ENCODE data around the gene MRPL12.

DNA sequence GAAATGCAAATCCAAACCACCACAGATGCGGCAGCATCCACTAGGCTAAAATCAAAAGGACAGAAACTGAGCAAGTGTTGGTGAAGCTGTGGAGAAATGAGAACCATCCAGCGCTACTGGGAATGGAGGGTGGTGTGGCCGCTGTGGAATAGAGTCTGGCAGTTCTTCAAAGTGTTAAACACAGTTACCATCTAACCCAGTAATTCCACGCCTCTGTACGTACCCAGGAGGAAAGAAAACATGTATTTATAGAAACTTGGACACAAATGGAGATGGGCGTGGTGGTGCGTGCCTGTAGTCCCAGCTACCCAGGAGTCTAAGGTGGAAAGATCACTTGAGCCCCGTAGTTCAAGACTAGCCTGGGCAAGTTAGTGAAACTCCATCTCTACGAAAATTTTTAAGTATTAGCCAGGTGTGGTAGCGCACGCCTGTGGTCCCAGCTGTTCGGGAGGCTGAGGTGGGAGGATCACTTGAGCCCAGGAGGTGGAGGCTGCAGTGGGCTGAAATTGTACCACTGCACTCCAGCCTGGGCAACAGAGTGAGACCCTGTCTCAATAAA lies 20.6 kb downstream of the MRPL12 start:
- TF ChIP-seq, protein P1, sequence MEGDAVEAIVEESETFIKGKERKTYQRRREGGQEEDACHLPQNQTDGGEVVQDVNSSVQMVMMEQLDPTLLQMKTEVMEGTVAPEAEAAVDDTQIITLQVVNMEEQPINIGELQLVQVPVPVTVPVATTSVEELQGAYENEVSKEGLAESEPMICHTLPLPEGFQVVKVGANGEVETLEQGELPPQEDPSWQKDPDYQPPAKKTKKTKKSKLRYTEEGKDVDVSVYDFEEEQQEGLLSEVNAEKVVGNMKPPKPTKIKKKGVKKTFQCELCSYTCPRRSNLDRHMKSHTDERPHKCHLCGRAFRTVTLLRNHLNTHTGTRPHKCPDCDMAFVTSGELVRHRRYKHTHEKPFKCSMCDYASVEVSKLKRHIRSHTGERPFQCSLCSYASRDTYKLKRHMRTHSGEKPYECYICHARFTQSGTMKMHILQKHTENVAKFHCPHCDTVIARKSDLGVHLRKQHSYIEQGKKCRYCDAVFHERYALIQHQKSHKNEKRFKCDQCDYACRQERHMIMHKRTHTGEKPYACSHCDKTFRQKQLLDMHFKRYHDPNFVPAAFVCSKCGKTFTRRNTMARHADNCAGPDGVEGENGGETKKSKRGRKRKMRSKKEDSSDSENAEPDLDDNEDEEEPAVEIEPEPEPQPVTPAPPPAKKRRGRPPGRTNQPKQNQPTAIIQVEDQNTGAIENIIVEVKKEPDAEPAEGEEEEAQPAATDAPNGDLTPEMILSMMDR (IDR thresholded peaks at IDR 0.05): no peak
- TF ChIP-seq POLR2A (IDR thresholded peaks at IDR 0.05) (no peak), EP300 (IDR thresholded peaks at IDR 0.05) (no peak)

All from upper lobe of left lung (tissue), 4 donors.